Muscle layer of duodenum (tissue), 2 donors: Measurements from ENCODE around the gene CTSS.
"Not testable (repeated sequence)": the region's sequence is repeated elsewhere in the genome, so short reads cannot be mapped to it uniquely, and the experiment has no call there.

ENCODE experiments used
- H3K27ac ChIP-seq: one replicate; pipeline ENCODE4 v1.7.0; 2013; ENCODE audit warnings: mild to moderate bottlenecking, low read length
- H3K27me3 ChIP-seq: one replicate; pipeline ENCODE4 v1.7.0; 2013; ENCODE audit warnings: low read depth, mild to moderate bottlenecking, control low read depth, low read length
- H3K36me3 ChIP-seq, 2 donors: one replicate each; pipeline ENCODE4 v1.7.0; 2013; ENCODE audit warnings: low read length in 2 of 2, control low read depth in 1 of 2, mild to moderate bottlenecking in 1 of 2; ENCODE audit not compliant: insufficient read depth in 2 of 2, control insufficient read depth in 1 of 2
- H3K4me1 ChIP-seq, 2 donors: one replicate each; pipeline ENCODE4 v1.7.0; 2013; ENCODE audit warnings: low read length in 2 of 2, mild to moderate bottlenecking in 2 of 2, control low read depth in 1 of 2, moderate library complexity in 1 of 2; ENCODE audit not compliant: insufficient read depth in 2 of 2, control insufficient read depth in 1 of 2
- H3K4me3 ChIP-seq, 2 donors: one replicate each; pipeline ENCODE4 v1.7.0; 2013; ENCODE audit warnings: low read length in 2 of 2, low read depth in 1 of 2, mild to moderate bottlenecking in 1 of 2
- H3K9me3 ChIP-seq, 2 donors: one replicate each; pipeline ENCODE4 v1.7.0; 2013; ENCODE audit warnings: low read length in 2 of 2, control low read depth in 1 of 2, mild to moderate bottlenecking in 1 of 2; ENCODE audit not compliant: control insufficient read depth in 1 of 2
- donor health status: healthy.

Gene CTSS

GRCh38 chr1:150775276-150775675, 9.7 kb upstream of the CTSS start:
- H3K27ac ChIP-seq, result no peak overlapping the region
- H3K4me1 ChIP-seq, result no peaks in the 10 kb centered on the region
- H3K27me3 ChIP-seq, result no peaks in the 10 kb centered on the region
- H3K36me3 ChIP-seq, result no peaks in the 10 kb centered on the region
- no peaks in the 10 kb centered on the region for H3K9me3 ChIP-seq
- no peak overlapping the region for H3K4me3 ChIP-seq

GRCh38 chr1:150772326-150772725, 6.7 kb upstream of the CTSS start:
- no peak overlapping the region for H3K27ac ChIP-seq
- H3K4me1 ChIP-seq, result no peaks in the 10 kb centered on the region
- H3K36me3 ChIP-seq, result no peaks in the 10 kb centered on the region
- no peak overlapping the region for H3K4me3 ChIP-seq
- H3K9me3 ChIP-seq, result no peaks in the 10 kb centered on the region
- H3K27me3 ChIP-seq, result no peaks in the 10 kb centered on the region

GRCh38 chr1:150767704-150768103, 2.1 kb upstream of the CTSS start:
- H3K4me3 ChIP-seq, H3K27ac ChIP-seq, H3K27me3 ChIP-seq, H3K9me3 ChIP-seq, H3K36me3 ChIP-seq, H3K4me1 ChIP-seq: not testable (repeated sequence)

GRCh38 chr1:150765977-150766301, 361 bp upstream of the CTSS start:
- peak overlapping the region; percentile 96 for H3K27ac ChIP-seq
- not testable (repeated sequence) for H3K36me3 ChIP-seq, H3K27me3 ChIP-seq, H3K9me3 ChIP-seq, H3K4me1 ChIP-seq
- peak overlapping the region; percentile 55 to 85 for H3K4me3 ChIP-seq

- Histone ChIP-seq H3K9me3 (no peaks in the 10 kb centered on the region), H3K27me3 (no peaks in the 10 kb centered on the region), H3K36me3 (no peaks in the 10 kb centered on the region), H3K27ac (peak overlapping the region; percentile 96), H3K4me1 (no peaks in the 10 kb centered on the region), H3K4me3 (peak overlapping the region; percentile 55 to 85)
Observed at GRCh38 chr1:150764617-150765101, 919 bp downstream of the CTSS start.

- no peaks in the 10 kb centered on the region for H3K36me3 ChIP-seq
- H3K4me3 ChIP-seq, result no peak overlapping the region
- H3K27me3 ChIP-seq, result no peaks in the 10 kb centered on the region
- no peaks in the 10 kb centered on the region for H3K9me3 ChIP-seq
- no peaks in the 10 kb centered on the region for H3K4me1 ChIP-seq
- H3K27ac ChIP-seq, result no peak overlapping the region
Observed at GRCh38 chr1:150763018-150763417, 2.6 kb downstream of the CTSS start.

GRCh38 chr1:150762552-150762951, 3.0 kb downstream of the CTSS start:
- Histone ChIP-seq H3K36me3 (no peaks in the 10 kb centered on the region), H3K9me3 (no peaks in the 10 kb centered on the region), H3K27ac (no peak overlapping the region), H3K4me1 (no peaks in the 10 kb centered on the region), H3K27me3 (no peaks in the 10 kb centered on the region), H3K4me3 (no peak overlapping the region)

- Histone ChIP-seq H3K36me3 (no peaks in the 10 kb centered on the region), H3K4me1 (no peaks in the 10 kb centered on the region), H3K27ac (no peak overlapping the region), H3K9me3 (no peaks in the 10 kb centered on the region), H3K4me3 (no peak overlapping the region), H3K27me3 (no peaks in the 10 kb centered on the region)
Observed at GRCh38 chr1:150761801-150762200, 3.8 kb downstream of the CTSS start.

- Histone ChIP-seq H3K4me3 (no peak overlapping the region), H3K9me3 (no peaks in the 10 kb centered on the region), H3K27ac (no peak overlapping the region), H3K27me3 (no peaks in the 10 kb centered on the region), H3K4me1 (no peaks in the 10 kb centered on the region), H3K36me3 (peaks cover 0 to 2% of the 10 kb centered on the region in 2 donors)
Observed at GRCh38 chr1:150760013-150760412, 5.6 kb downstream of the CTSS start.

GRCh38 chr1:150753416-150753815, 12.2 kb downstream of the CTSS start:
- H3K27me3 ChIP-seq, result no peaks in the 10 kb centered on the region
- H3K36me3 ChIP-seq, result peaks cover 10 to 11% of the 10 kb centered on the region in 2 donors

GRCh38 chr1:150751443-150751842, 14.1 kb downstream of the CTSS start:
- Histone ChIP-seq H3K36me3 (peaks cover 10 to 18% of the 10 kb centered on the region in 2 donors), H3K4me3 (no peak overlapping the region), H3K4me1 (no peaks in the 10 kb centered on the region), H3K9me3 (no peaks in the 10 kb centered on the region), H3K27ac (no peak overlapping the region), H3K27me3 (no peaks in the 10 kb centered on the region)

More at GRCh38 chr1:150753416-150753815, 12.2 kb downstream of the CTSS start:
- Histone ChIP-seq H3K4me1 (no peaks in the 10 kb centered on the region), H3K27ac (no peak overlapping the region), H3K9me3 (no peaks in the 10 kb centered on the region), H3K4me3 (no peak overlapping the region)

- Histone ChIP-seq H3K9me3 (no peaks in the 10 kb centered on the region), H3K36me3 (peaks cover 10 to 14% of the 10 kb centered on the region in 2 donors), H3K4me1 (no peaks in the 10 kb centered on the region), H3K27ac (no peak overlapping the region), H3K27me3 (no peaks in the 10 kb centered on the region), H3K4me3 (no peak overlapping the region)
Observed at GRCh38 chr1:150749720-150750311, 15.8 kb downstream of the CTSS start.
